Common myeloid progenitor, CD34-positive (primary cell): Measurements from ENCODE around the gene UGGT2. TPM values are rescaled to one million over a fixed set of nuclear protein-coding genes. Genes with fewer than 3 reads are reported as not detected.

Experiments
- CTCF ChIA-PET: fragments of 350-600 bp; sonication (Branson Sonifier 250); formaldehyde crosslinking; loops from one replicate; lab custom pipeline; 2021; ENCODE audit warnings: antibody characterized with exemption; lab: Charles Lee
- POLR2A ChIA-PET: fragments of 350-600 bp; sonication (Branson Sonifier 250); formaldehyde crosslinking; loops from one replicate; lab custom pipeline; 2021; ENCODE audit warnings: antibody characterized with exemption; lab: Charles Lee
- DNase-seq, 3 donors: peaks; one replicate each; pipeline versions ENCODE4 v3.0.0 to v3.0.0-alpha.2; 2013
- H3K27ac ChIP-seq, 2 experiments: 1 replicate in 1 of 2; 2 replicates in 1 of 2; pipeline ENCODE4 v1.7.0; 2013; ENCODE audit warnings: inconsistent platforms in 2 of 2, low read length in 2 of 2, mild to moderate bottlenecking in 2 of 2, low read depth in 1 of 2, moderate library complexity in 1 of 2; ENCODE audit not compliant: severe bottlenecking in 2 of 2, insufficient read depth in 1 of 2, poor library complexity in 1 of 2
- H3K27me3 ChIP-seq, 5 experiments: replicated peaks in 2 of 5; 1 replicate in 3 of 5; 2 replicates in 2 of 5; pipeline versions ENCODE4 v1.6.1 to v1.7.0; 2013; ENCODE audit warnings: low read length in 4 of 5, mild to moderate bottlenecking in 2 of 5, moderate library complexity in 2 of 5, inconsistent platforms in 1 of 5; ENCODE audit not compliant: insufficient read depth in 5 of 5, control insufficient read depth in 4 of 5
- H3K36me3 ChIP-seq, 4 experiments: 1 replicate in 2 of 4; 2 replicates in 2 of 4; pipeline versions ENCODE4 v1.6.1 to v1.7.0; 2013; ENCODE audit warnings: low read length in 3 of 4, control low read depth in 1 of 4, mild to moderate bottlenecking in 1 of 4; ENCODE audit not compliant: control insufficient read depth in 4 of 4, insufficient read depth in 4 of 4
- H3K4me1 ChIP-seq, 4 experiments: 1 replicate in 3 of 4; 2 replicates in 1 of 4; pipeline versions ENCODE4 v1.6.1 to v1.7.1; 2013; ENCODE audit warnings: low read length in 3 of 4, mild to moderate bottlenecking in 3 of 4, control low read depth in 1 of 4, inconsistent platforms in 1 of 4, moderate library complexity in 1 of 4; ENCODE audit not compliant: control insufficient read depth in 4 of 4, insufficient read depth in 4 of 4; ENCODE audit errors: control extremely low read depth in 1 of 4
- H3K4me3 ChIP-seq, 7 experiments: 1 replicate in 4 of 7; 2 replicates in 3 of 7; pipeline versions ENCODE4 v1.5.1 to v1.7.0; 2013; ENCODE audit warnings: mild to moderate bottlenecking in 7 of 7, low read length in 6 of 7, moderate library complexity in 6 of 7, inconsistent platforms in 2 of 7, low read depth in 2 of 7, control low read depth in 1 of 7; ENCODE audit not compliant: insufficient read depth in 4 of 7, control insufficient read depth in 1 of 7; ENCODE audit errors: extremely low read depth in 1 of 7
- H3K9me3 ChIP-seq, 5 experiments: 1 replicate in 4 of 5; 2 replicates in 1 of 5; pipeline versions ENCODE4 v1.6.1 to v1.7.1; 2013; ENCODE audit warnings: low read length in 4 of 5, mild to moderate bottlenecking in 2 of 5, inconsistent platforms in 1 of 5, low read depth in 1 of 5, moderate library complexity in 1 of 5; ENCODE audit not compliant: control insufficient read depth in 4 of 5, insufficient read depth in 2 of 5; ENCODE audit errors: control extremely low read depth in 1 of 5
- WGBS: methylation state at CpG from one replicate; pipeline ENCODE4 v1.1.5; 2013; ENCODE audit not compliant: insufficient coverage; 5-methylcytosine and 5-hydroxymethylcytosine counted together
- polyA plus RNA-seq: library from polyadenylated mRNA; unstranded; fragments of 120-200 nt; gene quantifications from one replicate; pipeline ENCODE4 v1.2.1, GENCODE V29; 2013

Gene UGGT2, protein sequence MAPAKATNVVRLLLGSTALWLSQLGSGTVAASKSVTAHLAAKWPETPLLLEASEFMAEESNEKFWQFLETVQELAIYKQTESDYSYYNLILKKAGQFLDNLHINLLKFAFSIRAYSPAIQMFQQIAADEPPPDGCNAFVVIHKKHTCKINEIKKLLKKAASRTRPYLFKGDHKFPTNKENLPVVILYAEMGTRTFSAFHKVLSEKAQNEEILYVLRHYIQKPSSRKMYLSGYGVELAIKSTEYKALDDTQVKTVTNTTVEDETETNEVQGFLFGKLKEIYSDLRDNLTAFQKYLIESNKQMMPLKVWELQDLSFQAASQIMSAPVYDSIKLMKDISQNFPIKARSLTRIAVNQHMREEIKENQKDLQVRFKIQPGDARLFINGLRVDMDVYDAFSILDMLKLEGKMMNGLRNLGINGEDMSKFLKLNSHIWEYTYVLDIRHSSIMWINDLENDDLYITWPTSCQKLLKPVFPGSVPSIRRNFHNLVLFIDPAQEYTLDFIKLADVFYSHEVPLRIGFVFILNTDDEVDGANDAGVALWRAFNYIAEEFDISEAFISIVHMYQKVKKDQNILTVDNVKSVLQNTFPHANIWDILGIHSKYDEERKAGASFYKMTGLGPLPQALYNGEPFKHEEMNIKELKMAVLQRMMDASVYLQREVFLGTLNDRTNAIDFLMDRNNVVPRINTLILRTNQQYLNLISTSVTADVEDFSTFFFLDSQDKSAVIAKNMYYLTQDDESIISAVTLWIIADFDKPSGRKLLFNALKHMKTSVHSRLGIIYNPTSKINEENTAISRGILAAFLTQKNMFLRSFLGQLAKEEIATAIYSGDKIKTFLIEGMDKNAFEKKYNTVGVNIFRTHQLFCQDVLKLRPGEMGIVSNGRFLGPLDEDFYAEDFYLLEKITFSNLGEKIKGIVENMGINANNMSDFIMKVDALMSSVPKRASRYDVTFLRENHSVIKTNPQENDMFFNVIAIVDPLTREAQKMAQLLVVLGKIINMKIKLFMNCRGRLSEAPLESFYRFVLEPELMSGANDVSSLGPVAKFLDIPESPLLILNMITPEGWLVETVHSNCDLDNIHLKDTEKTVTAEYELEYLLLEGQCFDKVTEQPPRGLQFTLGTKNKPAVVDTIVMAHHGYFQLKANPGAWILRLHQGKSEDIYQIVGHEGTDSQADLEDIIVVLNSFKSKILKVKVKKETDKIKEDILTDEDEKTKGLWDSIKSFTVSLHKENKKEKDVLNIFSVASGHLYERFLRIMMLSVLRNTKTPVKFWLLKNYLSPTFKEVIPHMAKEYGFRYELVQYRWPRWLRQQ (N-terminal part only)
- 20.3 TPM for polyA plus RNA-seq

- H3K4me3 ChIP-seq, result peak within 1 kb of the TSS; percentile 64 to 89 (median 87)
- CTCF ChIA-PET, result interaction anchor here (1.0 to 1.2 kb wide), 3 partner anchors 10 to 27 kb away, joined by 3 to 4 read pairs (median 3); no protein-coding TSS in a partner anchor
- POLR2A ChIA-PET, result no interaction called here
- no peaks in the 10 kb centered on the region for H3K36me3 ChIP-seq
- H3K27me3 ChIP-seq, result peaks cover 0 to 1% (median 0%) of the 10 kb centered on the region in 5 experiments
- peaks cover 0 to 13% (median 4%) of the 10 kb centered on the region in 4 experiments for H3K4me1 ChIP-seq
- peak; percentile 39 to 65 (median 59) for DNase-seq
- H3K27ac ChIP-seq, result no peak within 1 kb of the TSS
- H3K9me3 ChIP-seq, result peaks cover 0 to 1% (median 0%) of the 10 kb centered on the region in 5 experiments
- WGBS, result under 1% methylated on average over 67 of the region's 77 CpGs
Observed at GRCh38 chr13:96053003-96053703, at the start of gene UGGT2. TSS of gene UGGT2 (minus strand) at chr13:96053401. CDS start at chr13:96053312, 89 bp downstream.

DNA sequence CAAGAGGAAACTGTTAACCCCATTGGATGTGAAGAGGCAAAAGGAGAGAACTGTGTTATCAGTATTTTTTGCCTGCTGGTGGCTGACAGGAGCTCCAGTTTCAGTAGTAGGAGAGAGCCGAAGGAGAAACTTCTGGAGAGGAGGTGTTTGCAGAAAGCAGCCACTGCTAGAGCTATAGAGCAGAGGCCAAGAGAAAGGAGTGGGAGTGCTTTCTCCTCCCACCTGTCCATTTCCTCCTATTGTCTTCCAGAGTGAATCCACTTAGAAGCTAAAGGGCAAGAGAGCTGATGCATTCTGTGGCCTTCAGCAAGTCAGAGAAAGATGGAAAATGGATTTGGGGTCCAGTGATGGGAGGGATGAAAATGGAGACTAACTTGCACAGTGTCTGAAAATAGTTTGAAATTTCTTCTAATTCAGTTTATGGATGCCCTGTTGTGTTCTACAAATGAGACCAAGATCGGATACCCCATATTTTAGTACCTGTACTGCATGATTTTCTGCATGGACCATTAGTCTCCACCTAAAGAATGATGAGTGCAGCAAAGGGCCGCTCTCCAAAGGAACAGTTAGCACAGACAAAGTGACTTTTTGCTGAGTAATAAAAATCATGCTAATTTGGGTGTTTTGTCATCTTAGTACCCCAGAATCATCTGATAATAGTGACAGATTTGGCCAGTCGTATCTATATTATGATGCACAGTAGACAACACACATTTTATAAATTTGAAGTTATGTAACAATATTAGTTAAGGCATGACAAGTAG, 47.4 kb upstream of the UGGT2 start:
- WGBS, result 100% methylated on average over 2 of the region's 4 CpGs
- Histone ChIP-seq H3K27me3 (peaks cover 2 to 16% (median 7%) of the 10 kb centered on the region in 5 experiments), H3K4me3 (no peak overlapping the region), H3K36me3 (no peaks in the 10 kb centered on the region), H3K9me3 (peaks cover 0 to 5% (median 0%) of the 10 kb centered on the region in 5 experiments), H3K4me1 (no peaks in the 10 kb centered on the region), H3K27ac (no peak overlapping the region)
- POLR2A ChIA-PET, result no interaction called here
- CTCF ChIA-PET, result no interaction called here
- DNase-seq, result no peak

DNA sequence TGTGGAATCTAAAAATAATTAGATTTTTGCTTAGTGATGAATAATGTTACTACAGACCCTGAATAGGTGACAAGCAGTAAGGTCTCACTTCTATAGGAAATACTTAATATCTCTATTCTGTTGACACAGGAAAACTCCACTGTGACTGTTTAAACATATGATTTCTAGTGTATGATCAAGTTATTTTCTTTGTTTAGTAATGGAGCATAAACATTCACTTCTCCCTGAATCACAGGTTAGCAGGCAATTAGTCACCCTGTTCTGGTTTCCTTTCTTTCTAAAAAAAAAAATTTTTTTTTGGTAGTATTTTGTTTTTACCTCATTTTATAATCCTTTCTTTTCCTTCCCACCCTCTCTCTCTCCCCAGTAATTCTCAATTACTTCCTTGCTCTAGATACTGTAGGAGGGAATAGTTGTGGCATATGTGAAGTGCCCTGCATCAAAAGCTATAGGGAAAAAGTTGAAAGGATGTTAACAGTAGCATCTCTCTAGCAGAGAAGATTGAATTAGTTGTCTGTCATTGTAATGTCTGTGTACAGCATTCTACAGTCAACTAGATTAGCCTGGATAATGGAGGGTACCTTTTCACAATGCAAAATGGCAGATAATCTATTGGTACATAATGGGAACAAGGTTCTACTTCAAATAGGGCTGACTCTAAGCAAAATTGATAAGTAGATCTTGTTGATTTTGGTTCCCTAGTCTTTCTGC, 40.2 kb upstream of the UGGT2 start:
- Histone ChIP-seq H3K4me1 (peaks cover 0 to 21% (median 12%) of the 10 kb centered on the region in 4 experiments), H3K27ac (no peak overlapping the region), H3K4me3 (no peak overlapping the region), H3K27me3 (peaks cover 22 to 66% (median 51%) of the 10 kb centered on the region in 5 experiments), H3K36me3 (no peaks in the 10 kb centered on the region), H3K9me3 (no peaks in the 10 kb centered on the region)
- POLR2A ChIA-PET, result no interaction called here
- DNase-seq, result no peak
- CTCF ChIA-PET, result no interaction called here

GRCh38 chr13:96091164-96092117, 38.2 kb upstream of the UGGT2 start:
- H3K27me3 ChIP-seq, result peaks cover 25 to 76% (median 57%) of the 10 kb centered on the region in 5 experiments

More at GRCh38 chr13:96091164-96092117, 38.2 kb upstream of the UGGT2 start:
- Histone ChIP-seq H3K27ac (no peak overlapping the region), H3K9me3 (no peaks in the 10 kb centered on the region), H3K4me3 (peak overlapping the region in 6 of 7 experiments; percentile 20 to 59 (median 48)), H3K4me1 (peaks cover 0 to 21% (median 12%) of the 10 kb centered on the region in 4 experiments), H3K36me3 (no peaks in the 10 kb centered on the region)
- WGBS, result 3% methylated on average over 42 of the region's 57 CpGs
- peak; percentile 12 to 45 (median 26) for DNase-seq
- CTCF ChIA-PET, result no interaction called here
- POLR2A ChIA-PET, result no interaction called here
